Liver (tissue), 9 donors: ENCODE measurements around the gene TUBB4B. TPM values are rescaled to one million over a fixed set of nuclear protein-coding genes. Genes with fewer than 3 reads are reported as not detected.
A peak's percentile ranks its signal among the peaks of the same experiment; 100 is the strongest.

ENCODE experiments used
- DNase-seq: peaks from one replicate; pipeline ENCODE4 v3.0.0-alpha.2; 2017; ENCODE audit warnings: low spot score
- H3K27ac ChIP-seq, 2 donors: one replicate each; pipeline ENCODE4 v1.7.0; 2013; ENCODE audit warnings: inconsistent platforms in 2 of 2, low read length in 2 of 2, control low read depth in 1 of 2, low read depth in 1 of 2, mild to moderate bottlenecking in 1 of 2
- H3K27me3 ChIP-seq, 4 donors: one replicate each; pipeline versions ENCODE4 v1.6.1 to v1.7.0; 2013; ENCODE audit warnings: low read length in 3 of 4, inconsistent platforms in 1 of 4, mild to moderate bottlenecking in 1 of 4, moderate library complexity in 1 of 4; ENCODE audit not compliant: control insufficient read depth in 4 of 4, insufficient read depth in 4 of 4
- H3K36me3 ChIP-seq, 4 donors: one replicate each; pipeline versions ENCODE4 v1.6.1 to v1.7.0; 2013; ENCODE audit warnings: low read length in 3 of 4, mild to moderate bottlenecking in 3 of 4, low read depth in 1 of 4, moderate library complexity in 1 of 4; ENCODE audit not compliant: control insufficient read depth in 4 of 4, insufficient read depth in 3 of 4
- H3K4me1 ChIP-seq, 4 donors: one replicate each; pipeline versions ENCODE4 v1.6.1 to v1.7.0; 2013; ENCODE audit warnings: low read length in 3 of 4, mild to moderate bottlenecking in 3 of 4, moderate library complexity in 1 of 4; ENCODE audit not compliant: control insufficient read depth in 4 of 4, insufficient read depth in 4 of 4
- H3K4me3 ChIP-seq, 3 donors: one replicate each; pipeline versions ENCODE4 v1.6.1 to v1.7.0; 2013; ENCODE audit warnings: low read length in 3 of 3, control low read depth in 1 of 3, low read depth in 1 of 3, mild to moderate bottlenecking in 1 of 3
- H3K9ac ChIP-seq, 2 donors: one replicate each; pipeline ENCODE4 v1.7.0; 2013; ENCODE audit warnings: low read length in 2 of 2, mild to moderate bottlenecking in 2 of 2, moderate library complexity in 2 of 2, control low read depth in 1 of 2, low read depth in 1 of 2
- H3K9me3 ChIP-seq, 4 donors: one replicate each; pipeline versions ENCODE4 v1.6.1 to v1.7.0; 2013; ENCODE audit warnings: low read length in 3 of 4; ENCODE audit not compliant: control insufficient read depth in 4 of 4
- EGR1 ChIP-seq, 2 donors: IDR thresholded peaks; 2 replicates each; pipeline ENCODE4 v1.6.1; 2016 to 2018; ENCODE audit warnings: antibody characterized with exemption in 2 of 2, low read depth in 2 of 2
- FOXA1 ChIP-seq: IDR thresholded peaks from 2 replicates; pipeline ENCODE4 v1.6.1; 2016; ENCODE audit warnings: antibody characterized with exemption
- FOXA2 ChIP-seq: IDR thresholded peaks from 2 replicates; pipeline ENCODE4 v1.6.1; 2016; ENCODE audit warnings: antibody characterized with exemption
- GABPA ChIP-seq, 2 donors: IDR thresholded peaks in 1 of 2; conservative IDR thresholded peaks in 1 of 2; 2 replicates each; pipeline ENCODE4 v1.6.1; 2016; ENCODE audit warnings: antibody characterized with exemption in 2 of 2, mild to moderate bottlenecking in 1 of 2, moderate library complexity in 1 of 2
- HNF4A ChIP-seq, 2 donors: conservative IDR thresholded peaks; 2 replicates each; pipeline ENCODE4 v1.6.1; 2016; ENCODE audit warnings: antibody characterized with exemption in 2 of 2, mild to moderate bottlenecking in 2 of 2
- JUND ChIP-seq, 2 donors: IDR thresholded peaks; 2 replicates each; pipeline ENCODE4 v1.6.1; 2016; ENCODE audit warnings: antibody characterized with exemption in 2 of 2
- NR2F2 ChIP-seq: IDR thresholded peaks from 2 replicates; pipeline ENCODE4 v1.6.1; 2016; ENCODE audit warnings: antibody characterized with exemption
- RAD21 ChIP-seq, 2 donors: IDR thresholded peaks; 2 replicates each; pipeline ENCODE4 v1.6.1; 2016; ENCODE audit warnings: antibody characterized with exemption in 2 of 2, mild to moderate bottlenecking in 2 of 2
- RXRA ChIP-seq, 2 donors: IDR thresholded peaks; 2 replicates each; pipeline ENCODE4 v1.6.1; 2017 to 2018; ENCODE audit warnings: antibody characterized with exemption in 2 of 2, mild to moderate bottlenecking in 1 of 2
- SP1 ChIP-seq: IDR thresholded peaks from 2 replicates; pipeline ENCODE4 v1.6.1; 2018; ENCODE audit warnings: antibody characterized with exemption, mild to moderate bottlenecking
- WGBS: extraction: QIAGEN DNeasy Blood & Tissue Kit; methylation state at CpG from one replicate; pipeline ENCODE4 v1.1.7; 2013; 5-methylcytosine and 5-hydroxymethylcytosine counted together
- polyA plus RNA-seq, 2 donors: library from polyadenylated mRNA; stranded (reverse) in 1 of 2; unstranded in 1 of 2; fragments of 200-250 nt in 1 of 2; fragments of >200 nt in 1 of 2; fragmentation: Nextera tagmentation in 1 of 2; extraction: Ambion mirVana in 1 of 2; gene quantifications; one replicate each; pipeline versions ENCODE4 v1.2.1 to v1.2.3, GENCODE V29; 2013 to 2015
- total RNA-seq, 2 donors: library from RNA; depleted of rRNA; stranded (reverse); fragments of >200 nt; gene quantifications; one replicate each; pipeline ENCODE4 v1.2.3, GENCODE V29; 2014
- TF ChIP-seq, protein P1 (sequence below): IDR thresholded peaks from 2 replicates; pipeline ENCODE4 v1.6.1; 2016; ENCODE audit warnings: antibody characterized with exemption, mild to moderate bottlenecking
- TF ChIP-seq, protein P2 (sequence below): fragments of 150-350 bp; IDR thresholded peaks from 2 replicates; pipeline ENCODE4 v1.5.1; 2017; ENCODE audit warnings: improper control_type of control experiment, low read depth, low read length; ENCODE audit not compliant: missing input control
- TF ChIP-seq, protein P3 (sequence below): IDR thresholded peaks from 2 replicates; pipeline ENCODE4 v1.6.1; 2016; ENCODE audit warnings: antibody characterized with exemption
- donor health status: healthy.
- donor health status: healthy.
- donor health status: healthy.
- donor health status: healthy.
- donor health status: healthy.

The TUBB4B gene
- total and polyA plus RNA-seq, 4 donors: 173 to 199 (median 185) TPM

DNA sequence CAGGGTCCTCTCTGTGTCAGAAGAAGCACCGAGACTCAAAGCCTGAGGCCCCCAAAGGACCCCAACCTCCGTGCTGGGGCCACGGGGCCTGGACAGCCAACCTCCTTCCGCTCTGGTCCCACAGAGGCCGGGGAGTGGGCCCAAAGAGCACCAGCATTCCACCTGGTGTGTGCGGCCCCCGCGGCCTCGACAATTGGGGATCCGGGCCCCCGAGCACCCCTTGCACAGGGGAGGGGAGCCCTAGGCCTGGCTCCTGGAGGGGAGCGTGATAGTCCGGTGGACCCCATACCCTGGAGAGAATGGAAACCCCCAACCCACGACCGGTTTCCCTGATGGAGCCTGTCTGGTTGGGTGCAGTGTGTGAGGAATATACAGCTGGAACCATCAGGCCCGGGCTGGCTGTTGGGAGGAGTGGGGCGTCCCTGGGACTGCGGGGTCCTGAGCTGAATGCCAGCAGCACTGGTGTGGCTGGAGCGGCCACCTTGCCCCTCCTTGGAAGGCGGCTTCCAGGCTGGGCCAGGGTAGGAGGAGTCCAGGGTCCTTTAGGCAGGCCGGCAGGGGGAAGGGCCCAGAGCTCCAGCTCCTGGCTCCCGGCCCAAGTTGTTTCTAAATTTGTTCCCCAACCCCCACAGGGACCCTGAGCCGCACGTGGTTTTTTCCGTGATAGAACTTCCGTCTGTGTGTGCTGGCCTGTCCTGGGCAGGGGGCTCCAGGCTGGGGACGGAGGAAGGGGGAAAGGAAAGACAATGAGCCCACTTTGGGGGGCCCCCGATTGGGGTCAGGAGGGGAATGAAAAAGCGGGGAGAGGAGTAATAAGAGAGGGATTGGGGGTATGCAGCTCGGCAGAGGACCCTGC, 35.6 kb downstream of the TUBB4B start:
- Histone ChIP-seq H3K4me3 (peak overlapping the region in 1 of 3 donors; percentile 60), H3K9me3 (no peaks in the 10 kb centered on the region), H3K27me3 (no peaks in the 10 kb centered on the region), H3K36me3 (peaks cover 0 to 11% (median 3%) of the 10 kb centered on the region in 4 donors), H3K4me1 (peaks cover 3 to 40% (median 13%) of the 10 kb centered on the region in 4 donors), H3K9ac (peak overlapping the region in 1 of 2 donors; percentile 47), H3K27ac (peak overlapping the region; percentile 85 to 93)
- 50% methylated on average over 30 of the region's 30 CpGs for WGBS
- DNase-seq: peak; percentile 61
- TF ChIP-seq RAD21 (IDR thresholded peaks at IDR 0.05) (no peak), EGR1 (IDR thresholded peaks at IDR 0.05; ENCODE audit: low read depth in 2 of 2) (no peak), HNF4A (conservative IDR thresholded peaks at IDR 0.05) (peak in 1 of 2 donors; percentile 38), GABPA (IDR thresholded peaks at IDR 0.05 in 1 of 2, conservative IDR thresholded peaks at IDR 0.05 in 1 of 2) (no peak), SP1 (peak; percentile 16), FOXA2 (no peak)

DNA sequence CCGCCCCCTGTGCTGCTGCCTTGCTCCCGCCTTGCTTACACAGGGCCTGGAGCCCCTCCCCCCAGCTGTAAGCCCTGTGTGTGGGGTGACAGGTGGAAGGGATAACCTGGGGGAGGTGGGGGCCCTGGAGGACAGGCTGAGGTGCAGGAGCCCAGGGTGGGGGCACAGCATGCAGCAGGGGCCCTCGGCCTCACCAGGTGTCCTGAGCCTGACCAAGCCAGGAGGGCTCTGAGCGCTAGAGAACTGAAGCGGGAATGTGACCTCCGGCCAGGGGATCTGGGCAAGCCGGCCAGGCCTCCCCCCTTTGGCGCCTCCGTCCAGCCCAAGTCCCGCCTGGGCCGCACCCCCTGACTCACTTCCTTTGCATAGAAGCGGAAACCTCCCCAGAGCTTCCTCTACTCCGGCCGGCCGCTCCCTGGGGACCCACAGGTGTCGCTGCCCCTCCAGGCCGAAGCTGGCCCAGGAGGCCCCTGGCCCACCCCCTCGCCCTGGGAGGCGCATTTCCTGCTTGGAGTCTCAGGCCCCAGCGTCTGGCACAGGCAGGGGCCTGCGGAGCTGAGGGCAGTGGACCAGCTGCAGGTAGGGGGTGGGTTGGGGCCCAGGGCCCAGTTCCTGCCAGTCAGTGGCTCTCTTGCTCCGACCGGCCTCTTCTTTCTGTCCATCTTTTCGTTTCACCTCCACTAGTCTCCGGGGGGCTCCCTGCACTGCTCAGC, 36.4 kb downstream of the TUBB4B start, which contains the start of gene TOR4A:
Gene TOR4A (plus strand): TSS at position 398 of the 713 bp plus-strand sequence. CDS start 964 bp downstream, outside the sequence.
- no peaks in the 10 kb centered on the region for H3K27me3 ChIP-seq
- peaks cover 3 to 35% (median 13%) of the 10 kb centered on the region in 4 donors for H3K4me1 ChIP-seq
- peaks cover 0 to 7% (median under 1%) of the 10 kb centered on the region in 4 donors for H3K36me3 ChIP-seq
- TF ChIP-seq RAD21 (IDR thresholded peaks at IDR 0.05) (no peak), RXRA (IDR thresholded peaks at IDR 0.05) (no peak), HNF4A (conservative IDR thresholded peaks at IDR 0.05) (no peak), EGR1 (IDR thresholded peaks at IDR 0.05; ENCODE audit: low read depth in 2 of 2) (no peak), NR2F2 (no peak), GABPA (IDR thresholded peaks at IDR 0.05 in 1 of 2, conservative IDR thresholded peaks at IDR 0.05 in 1 of 2) (peak in 1 of 2 donors; percentile 49), FOXA2 (no peak), FOXA1 (no peak), SP1 (peak; percentile 20), JUND (IDR thresholded peaks at IDR 0.05) (no peak)
- TF ChIP-seq, protein P1, sequence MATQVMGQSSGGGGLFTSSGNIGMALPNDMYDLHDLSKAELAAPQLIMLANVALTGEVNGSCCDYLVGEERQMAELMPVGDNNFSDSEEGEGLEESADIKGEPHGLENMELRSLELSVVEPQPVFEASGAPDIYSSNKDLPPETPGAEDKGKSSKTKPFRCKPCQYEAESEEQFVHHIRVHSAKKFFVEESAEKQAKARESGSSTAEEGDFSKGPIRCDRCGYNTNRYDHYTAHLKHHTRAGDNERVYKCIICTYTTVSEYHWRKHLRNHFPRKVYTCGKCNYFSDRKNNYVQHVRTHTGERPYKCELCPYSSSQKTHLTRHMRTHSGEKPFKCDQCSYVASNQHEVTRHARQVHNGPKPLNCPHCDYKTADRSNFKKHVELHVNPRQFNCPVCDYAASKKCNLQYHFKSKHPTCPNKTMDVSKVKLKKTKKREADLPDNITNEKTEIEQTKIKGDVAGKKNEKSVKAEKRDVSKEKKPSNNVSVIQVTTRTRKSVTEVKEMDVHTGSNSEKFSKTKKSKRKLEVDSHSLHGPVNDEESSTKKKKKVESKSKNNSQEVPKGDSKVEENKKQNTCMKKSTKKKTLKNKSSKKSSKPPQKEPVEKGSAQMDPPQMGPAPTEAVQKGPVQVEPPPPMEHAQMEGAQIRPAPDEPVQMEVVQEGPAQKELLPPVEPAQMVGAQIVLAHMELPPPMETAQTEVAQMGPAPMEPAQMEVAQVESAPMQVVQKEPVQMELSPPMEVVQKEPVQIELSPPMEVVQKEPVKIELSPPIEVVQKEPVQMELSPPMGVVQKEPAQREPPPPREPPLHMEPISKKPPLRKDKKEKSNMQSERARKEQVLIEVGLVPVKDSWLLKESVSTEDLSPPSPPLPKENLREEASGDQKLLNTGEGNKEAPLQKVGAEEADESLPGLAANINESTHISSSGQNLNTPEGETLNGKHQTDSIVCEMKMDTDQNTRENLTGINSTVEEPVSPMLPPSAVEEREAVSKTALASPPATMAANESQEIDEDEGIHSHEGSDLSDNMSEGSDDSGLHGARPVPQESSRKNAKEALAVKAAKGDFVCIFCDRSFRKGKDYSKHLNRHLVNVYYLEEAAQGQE: no peak
- TF ChIP-seq, protein P2, sequence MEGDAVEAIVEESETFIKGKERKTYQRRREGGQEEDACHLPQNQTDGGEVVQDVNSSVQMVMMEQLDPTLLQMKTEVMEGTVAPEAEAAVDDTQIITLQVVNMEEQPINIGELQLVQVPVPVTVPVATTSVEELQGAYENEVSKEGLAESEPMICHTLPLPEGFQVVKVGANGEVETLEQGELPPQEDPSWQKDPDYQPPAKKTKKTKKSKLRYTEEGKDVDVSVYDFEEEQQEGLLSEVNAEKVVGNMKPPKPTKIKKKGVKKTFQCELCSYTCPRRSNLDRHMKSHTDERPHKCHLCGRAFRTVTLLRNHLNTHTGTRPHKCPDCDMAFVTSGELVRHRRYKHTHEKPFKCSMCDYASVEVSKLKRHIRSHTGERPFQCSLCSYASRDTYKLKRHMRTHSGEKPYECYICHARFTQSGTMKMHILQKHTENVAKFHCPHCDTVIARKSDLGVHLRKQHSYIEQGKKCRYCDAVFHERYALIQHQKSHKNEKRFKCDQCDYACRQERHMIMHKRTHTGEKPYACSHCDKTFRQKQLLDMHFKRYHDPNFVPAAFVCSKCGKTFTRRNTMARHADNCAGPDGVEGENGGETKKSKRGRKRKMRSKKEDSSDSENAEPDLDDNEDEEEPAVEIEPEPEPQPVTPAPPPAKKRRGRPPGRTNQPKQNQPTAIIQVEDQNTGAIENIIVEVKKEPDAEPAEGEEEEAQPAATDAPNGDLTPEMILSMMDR: no peak
- TF ChIP-seq, protein P3, sequence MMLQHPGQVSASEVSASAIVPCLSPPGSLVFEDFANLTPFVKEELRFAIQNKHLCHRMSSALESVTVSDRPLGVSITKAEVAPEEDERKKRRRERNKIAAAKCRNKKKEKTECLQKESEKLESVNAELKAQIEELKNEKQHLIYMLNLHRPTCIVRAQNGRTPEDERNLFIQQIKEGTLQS: no peak
- WGBS: 33% methylated on average over 25 of the region's 25 CpGs
- peak within 1 kb of the TSS; percentile 12 to 47 for H3K9ac ChIP-seq
- no peaks in the 10 kb centered on the region for H3K9me3 ChIP-seq
- peak; percentile 60 for DNase-seq
- peak within 1 kb of the TSS; percentile 32 to 60 (median 53) for H3K4me3 ChIP-seq
- H3K27ac ChIP-seq: peak within 1 kb of the TSS; percentile 85 to 93
